Measurements from ENCODE around the gene OXNAD1. TPM values are rescaled to one million over a fixed set of nuclear protein-coding genes. Genes with fewer than 3 reads are reported as not detected.

Gene OXNAD1
- total RNA-seq, 1 donor from 2014 or later: 14.6 TPM

DNA sequence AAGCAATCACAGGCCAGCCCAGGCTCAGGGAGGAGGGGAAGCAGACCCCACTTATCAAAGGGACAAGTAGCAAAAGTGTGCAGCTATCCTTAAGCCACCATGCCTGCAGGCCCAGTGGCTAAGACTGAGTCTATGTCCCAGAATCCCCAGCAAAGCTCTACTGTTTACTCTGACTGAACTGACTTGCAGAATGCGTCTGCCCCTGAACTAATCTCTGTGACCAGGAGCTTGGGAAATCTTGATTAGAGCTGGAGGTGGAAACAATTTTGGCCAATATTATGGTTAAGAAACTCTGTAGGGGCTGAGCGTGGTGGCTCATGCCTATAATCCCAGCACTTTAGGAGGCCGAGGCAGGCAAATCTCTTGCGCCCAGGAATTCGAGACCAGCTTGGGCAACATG, 22.8 kb upstream of the OXNAD1 start:
- ATAC-seq (ENCODE audit: poor library complexity): no peak

DNA sequence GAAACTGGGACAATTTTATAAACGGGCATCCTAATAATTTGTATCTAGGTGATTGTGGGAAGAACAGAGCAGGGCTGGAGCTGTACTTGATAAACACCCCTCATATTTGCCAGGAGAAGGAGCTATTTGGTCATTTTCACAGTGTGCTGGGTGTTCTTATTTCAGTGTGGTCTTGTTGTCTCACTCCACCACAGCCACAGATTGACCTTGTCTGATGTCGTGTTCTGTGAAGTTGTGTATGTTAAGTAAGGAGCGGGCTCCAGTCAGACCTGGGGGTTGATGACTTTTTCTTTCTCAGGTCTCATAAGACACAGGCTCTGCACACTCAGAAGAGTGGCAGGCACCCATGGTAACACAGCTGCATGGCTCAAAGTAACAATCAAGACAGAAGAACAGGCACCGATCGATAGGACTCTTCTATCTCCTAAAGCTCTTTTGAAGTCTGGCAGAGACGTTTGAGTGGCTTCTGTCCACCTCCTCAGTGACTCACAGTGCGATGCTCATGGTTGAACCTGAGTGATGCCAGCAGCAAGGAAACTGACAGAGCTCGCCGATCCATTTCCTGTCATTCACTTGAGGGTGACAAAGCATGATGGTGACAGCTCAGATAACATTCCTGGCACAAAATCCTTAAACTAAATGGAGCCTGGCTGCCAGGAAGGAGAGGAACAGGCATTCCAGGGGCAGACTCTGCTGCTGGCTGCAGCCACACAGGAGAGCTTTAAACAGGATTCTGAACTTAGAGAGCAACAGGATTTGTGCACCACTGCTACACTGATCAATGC, 21.1 kb upstream of the OXNAD1 start:
- no peak for DNase-seq
- ATAC-seq (ENCODE audit: poor library complexity): peak; percentile 77
- intact Hi-C loops (cut with DNase I): loop anchor here (10.0 kb wide), 1 partner anchor 609 kb away; no protein-coding TSS in a partner anchor

More for the DNA sequence above, 22.8 kb upstream of the OXNAD1 start:
- intact Hi-C loops (cut with DNase I): loop anchor here (10.0 kb wide), 1 partner anchor 607 kb away; no protein-coding TSS in a partner anchor
- no peak for DNase-seq

DNA sequence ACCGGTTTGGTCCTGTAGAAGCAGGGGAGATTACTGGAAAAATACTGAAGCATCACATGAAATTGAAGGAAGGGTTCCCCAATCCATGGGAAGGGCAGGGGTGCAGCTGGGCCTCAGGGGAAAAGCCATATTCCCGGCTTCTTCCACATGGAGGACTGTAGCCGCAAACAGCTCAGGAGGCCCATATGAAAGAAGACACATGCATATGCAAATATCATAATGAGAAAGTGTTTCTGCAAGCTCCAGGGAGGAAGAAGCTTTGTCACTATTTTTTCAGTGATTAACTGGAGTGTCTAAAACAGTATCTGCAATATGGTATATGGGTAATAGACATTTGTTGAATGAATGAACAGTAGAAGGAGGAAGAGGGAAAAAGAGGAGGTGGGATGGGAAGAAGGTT, 19.4 kb upstream of the OXNAD1 start:
- no peak for ATAC-seq (ENCODE audit: poor library complexity)
- no peak for DNase-seq
- intact Hi-C loops (cut with DNase I): loop anchor here (2.0 to 10.0 kb wide), 3 partner anchors 195 to 611 kb away; no protein-coding TSS in a partner anchor

GRCh38 chr3:16247282-16248061, 17.5 kb upstream of the OXNAD1 start:
- DNase-seq (peak; percentile 78), ATAC-seq (ENCODE audit: poor library complexity) (peak; percentile 69)
- intact Hi-C loops (cut with DNase I): loop anchor here (2.0 to 10.0 kb wide), 3 partner anchors 197 to 613 kb away; no protein-coding TSS in a partner anchor

GRCh38 chr3:16248556-16248955, 16.5 kb upstream of the OXNAD1 start:
- DNase-seq: no peak
- intact Hi-C loops (cut with DNase I): loop anchor here (5.0 to 10.0 kb wide), 2 partner anchors 431 to 614 kb away; no protein-coding TSS in a partner anchor
- no peak for ATAC-seq (ENCODE audit: poor library complexity)

GRCh38 chr3:16249336-16249735, 15.7 kb upstream of the OXNAD1 start:
- DNase-seq: no peak
- no peak for ATAC-seq (ENCODE audit: poor library complexity)
- intact Hi-C loops (cut with DNase I): loop anchor here (5.0 to 10.0 kb wide), 2 partner anchors 432 to 615 kb away; no protein-coding TSS in a partner anchor

DNA sequence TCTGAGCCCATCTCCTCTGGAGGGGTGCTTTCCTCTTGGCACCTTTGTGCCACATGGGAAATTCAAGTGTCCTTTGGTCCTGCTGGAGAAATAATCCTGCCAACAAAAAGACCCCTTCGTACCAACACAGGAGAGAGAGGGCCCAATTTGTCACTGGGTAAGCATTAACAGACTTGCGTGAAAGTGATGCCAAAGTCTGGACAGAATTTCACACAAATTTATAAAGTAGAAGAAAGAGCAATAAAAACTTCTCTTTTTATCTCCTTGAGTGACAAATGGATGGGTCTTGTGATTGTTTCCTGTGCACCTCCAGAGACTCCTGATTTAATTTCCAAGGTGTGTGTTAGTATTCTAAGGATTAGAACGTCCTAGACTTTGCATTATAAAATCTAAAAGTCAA, 15.1 kb upstream of the OXNAD1 start:
- ATAC-seq (ENCODE audit: poor library complexity): no peak
- no peak for DNase-seq
- intact Hi-C loops (cut with DNase I): loop anchor here (5.0 to 10.0 kb wide), 2 partner anchors 433 to 615 kb away; no protein-coding TSS in a partner anchor

DNA sequence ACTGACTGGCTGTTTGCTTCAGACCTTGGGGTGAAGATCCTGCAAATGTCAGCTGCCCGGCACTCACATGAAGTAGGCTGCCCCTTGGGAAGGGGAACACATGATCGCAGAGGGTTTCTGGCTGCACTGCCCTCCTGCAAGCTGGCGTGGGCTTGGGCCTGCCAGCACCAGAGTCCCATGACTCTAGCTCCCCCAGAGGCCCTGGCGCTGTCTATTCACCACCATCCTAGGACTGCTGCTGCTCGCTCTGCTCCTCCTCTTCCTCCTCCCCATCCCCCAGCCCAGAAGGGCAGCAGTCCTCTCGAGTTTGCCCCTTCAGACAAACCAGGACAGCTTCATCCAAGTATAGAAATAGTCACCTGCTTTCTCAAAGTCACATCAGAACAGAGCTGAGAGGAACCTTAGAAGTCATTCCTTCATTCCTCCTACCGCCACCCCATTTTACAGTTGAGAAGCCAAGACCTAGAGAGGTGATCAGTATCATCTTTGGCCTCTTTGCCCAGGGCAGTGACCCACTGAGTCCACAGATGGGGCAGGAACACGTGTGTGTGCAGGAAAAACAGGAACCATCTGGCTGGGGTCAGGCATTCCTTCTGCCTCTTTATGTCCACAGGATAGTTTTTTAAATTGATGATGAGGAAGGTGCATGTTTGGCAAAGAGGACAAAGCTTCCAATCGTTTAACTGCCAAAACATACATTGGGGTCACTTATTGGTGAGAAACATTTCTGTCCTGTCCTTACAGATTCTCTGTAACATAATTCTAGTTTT, 13.5 kb upstream of the OXNAD1 start:
- intact Hi-C loops (cut with DNase I): no loop called here
- DNase-seq (no peak), ATAC-seq (ENCODE audit: poor library complexity) (no peak)

DNA sequence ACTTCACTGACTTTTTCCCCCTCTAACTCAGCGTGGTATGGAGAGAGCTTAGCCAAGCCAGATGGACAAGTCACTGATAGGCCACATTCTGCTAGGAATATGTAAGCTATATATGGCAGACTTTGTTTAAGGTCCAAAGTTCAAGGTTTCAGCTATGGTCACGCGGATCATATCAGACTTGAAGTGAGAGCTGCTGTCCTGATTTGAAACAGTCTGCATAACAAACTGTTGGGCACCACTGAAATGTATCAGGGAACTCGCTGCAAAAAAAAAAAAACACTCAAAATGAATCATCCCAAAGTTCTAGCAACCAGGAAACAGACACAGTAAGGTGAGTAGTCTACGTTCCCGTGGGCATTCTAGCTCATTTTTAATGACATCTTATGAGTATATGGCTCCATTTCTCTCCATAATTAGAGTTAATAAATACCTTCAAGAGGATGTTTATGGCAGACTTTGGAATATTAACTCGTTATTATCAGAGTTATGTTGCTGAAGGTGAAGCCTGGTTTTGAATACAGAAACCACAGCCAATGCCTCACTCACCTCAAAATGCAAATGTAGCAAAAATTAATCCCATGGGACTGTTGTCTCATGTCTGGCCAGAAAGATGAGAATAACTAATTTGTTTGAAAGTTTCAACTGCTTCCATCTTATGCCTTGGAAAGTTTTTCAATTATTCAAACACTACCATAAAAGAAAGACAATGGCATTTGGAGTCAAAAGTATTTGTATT, 12.6 kb upstream of the OXNAD1 start:
- DNase-seq (no peak), ATAC-seq (ENCODE audit: poor library complexity) (no peak)
- intact Hi-C loops (cut with DNase I): no loop called here

GRCh38 chr3:16252988-16253387, 12.0 kb upstream of the OXNAD1 start:
- no peak for ATAC-seq (ENCODE audit: poor library complexity)

GRCh38 chr3:16253601-16254000, 11.4 kb upstream of the OXNAD1 start:
- DNase-seq (peak; percentile 74), ATAC-seq (ENCODE audit: poor library complexity) (peak; percentile 96)
- intact Hi-C loops (cut with DNase I): no loop called here

More at GRCh38 chr3:16252988-16253387, 12.0 kb upstream of the OXNAD1 start:
- DNase-seq: no peak
- intact Hi-C loops (cut with DNase I): no loop called here

- DNase-seq: no peak
- intact Hi-C loops (cut with DNase I): no loop called here
- ATAC-seq (ENCODE audit: poor library complexity): no peak
Observed at GRCh38 chr3:16254916-16255315, 10.1 kb upstream of the OXNAD1 start.

- intact Hi-C loops (cut with DNase I): no loop called here
Observed at GRCh38 chr3:16255326-16255725, 9.7 kb upstream of the OXNAD1 start.

GRCh38 chr3:16255726-16256125, 9.3 kb upstream of the OXNAD1 start:
- DNase-seq (no peak), ATAC-seq (ENCODE audit: poor library complexity) (no peak)
- intact Hi-C loops (cut with DNase I): no loop called here

More at GRCh38 chr3:16255326-16255725, 9.7 kb upstream of the OXNAD1 start:
- ATAC-seq (ENCODE audit: poor library complexity) (no peak), DNase-seq (no peak)

DNA sequence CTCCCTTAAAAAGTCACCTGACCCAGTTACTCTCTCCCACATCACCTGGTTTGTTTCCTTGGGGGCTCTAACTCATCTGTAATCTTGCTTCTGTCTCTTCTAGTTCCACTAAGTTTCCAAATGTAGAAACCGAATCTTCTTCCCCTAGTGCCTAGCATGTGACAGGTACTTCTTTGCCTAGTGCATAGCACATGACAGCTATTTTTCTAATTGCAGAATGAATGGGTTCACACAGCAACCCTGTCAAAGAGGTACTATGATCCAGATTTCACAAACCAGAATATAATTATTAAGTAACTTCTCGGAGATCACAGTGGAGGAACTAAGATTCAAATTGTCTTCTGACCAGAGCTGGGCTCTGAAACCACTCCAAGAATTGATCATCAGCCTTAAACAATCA, 7.7 kb upstream of the OXNAD1 start:
- DNase-seq (no peak), ATAC-seq (ENCODE audit: poor library complexity) (no peak)
- intact Hi-C loops (cut with DNase I): no loop called here

- intact Hi-C loops (cut with DNase I): no loop called here
- DNase-seq: no peak
- no peak for ATAC-seq (ENCODE audit: poor library complexity)
Observed at GRCh38 chr3:16258177-16258576, 6.8 kb upstream of the OXNAD1 start.

DNA sequence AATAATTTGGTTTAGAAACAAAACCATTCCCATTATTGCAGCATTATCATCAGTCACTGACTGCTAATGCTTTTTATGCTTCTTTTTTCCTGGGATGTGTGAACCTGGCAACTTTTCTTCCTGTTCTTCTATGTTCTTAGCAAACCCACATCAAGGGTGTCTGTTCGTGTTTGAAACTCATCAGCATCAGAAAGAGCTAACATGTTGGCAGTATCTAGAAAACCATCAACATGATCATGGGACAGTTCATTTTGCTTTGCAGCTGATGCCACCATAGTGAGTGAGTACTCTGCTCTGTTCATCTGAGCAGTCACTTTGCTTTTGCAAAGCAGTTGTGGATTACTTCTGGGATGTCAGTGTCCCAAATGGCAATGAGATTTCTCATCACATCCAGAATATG, 6.1 kb upstream of the OXNAD1 start:
- intact Hi-C loops (cut with DNase I): no loop called here
- no peak for DNase-seq
- no peak for ATAC-seq (ENCODE audit: poor library complexity)

DNA sequence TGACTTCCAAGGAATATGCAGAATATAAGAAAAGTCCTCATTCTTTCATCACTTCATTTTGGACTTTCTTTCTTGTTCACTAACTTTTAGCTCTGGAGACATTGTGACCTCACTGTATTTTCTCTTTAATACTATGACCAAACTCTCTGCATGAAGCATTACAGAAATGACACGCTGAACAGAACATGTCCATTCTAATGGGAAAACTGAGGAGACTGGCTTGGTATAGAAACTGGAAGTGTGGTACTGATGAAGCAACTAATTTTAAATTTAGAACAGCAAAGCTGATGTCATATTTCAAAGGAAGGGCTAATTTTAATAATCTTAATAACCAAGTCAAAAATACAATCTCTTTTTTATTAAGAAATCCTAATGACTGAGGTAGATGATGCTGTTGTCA, 5.0 kb upstream of the OXNAD1 start:
- ATAC-seq (ENCODE audit: poor library complexity) (no peak), DNase-seq (no peak)
- intact Hi-C loops (cut with DNase I): no loop called here

All from Right ventricle myocardium superior (tissue), 1 donor.